GM18511 (cell line): Measurements from ENCODE around the gene NEURL4.
A peak's percentile ranks its signal among the peaks of the same experiment; 100 is the strongest.

ENCODE experiments used
- ATAC-seq: cut with Tn5 transposase; IDR thresholded peaks from one replicate; pipeline ENCODE4 v1.9.1; 2021; ENCODE audit warnings: mild to moderate bottlenecking, moderate library complexity; ENCODE audit not compliant: unreplicated experiment

The NEURL4 gene

GRCh38 chr17:7281074-7281952 is 47.8 kb downstream of the NEURL4 start, which contains the start of gene SLC2A4:
SLC2A4 (plus strand) TSS chr17:7281718; CDS start chr17:7281935, 217 bp downstream.
- peak; percentile 60 for ATAC-seq

- no peak for ATAC-seq
Observed at GRCh38 chr17:7280519-7281073, 48.5 kb downstream of the NEURL4 start.

- ATAC-seq = no peak
Observed at GRCh38 chr17:7279448-7279847, 49.7 kb downstream of the NEURL4 start.

GRCh38 chr17:7266784-7267183 is 62.4 kb downstream of the NEURL4 start:
- no peak for ATAC-seq
